ENCODE results near the gene C1QA.

The C1QA gene, protein sequence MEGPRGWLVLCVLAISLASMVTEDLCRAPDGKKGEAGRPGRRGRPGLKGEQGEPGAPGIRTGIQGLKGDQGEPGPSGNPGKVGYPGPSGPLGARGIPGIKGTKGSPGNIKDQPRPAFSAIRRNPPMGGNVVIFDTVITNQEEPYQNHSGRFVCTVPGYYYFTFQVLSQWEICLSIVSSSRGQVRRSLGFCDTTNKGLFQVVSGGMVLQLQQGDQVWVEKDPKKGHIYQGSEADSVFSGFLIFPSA

DNA sequence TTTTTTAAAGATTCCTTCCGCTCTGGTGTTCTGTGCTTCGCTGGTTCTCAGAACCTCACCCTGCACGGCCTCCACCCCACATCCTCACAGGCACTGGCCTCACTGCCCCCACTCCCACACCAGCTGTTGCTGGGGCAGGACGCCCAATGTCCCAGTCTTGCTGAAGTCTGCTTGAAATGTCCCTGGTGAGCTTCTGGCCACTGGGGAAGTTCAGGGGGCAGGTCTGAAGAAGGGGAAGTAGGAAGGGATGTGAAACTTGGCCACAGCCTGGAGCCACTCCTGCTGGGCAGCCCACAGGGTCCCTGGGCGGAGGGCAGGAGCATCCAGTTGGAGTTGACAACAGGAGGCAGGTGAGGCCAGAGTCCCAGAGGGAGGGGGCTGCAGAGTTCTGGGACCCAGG lies at the start of gene C1QA:
Gene C1QA (plus strand): TSS at position 276 of the 400 bp plus-strand sequence. CDS start 989 bp downstream, outside the sequence.
- no peak for DNase-seq (ENCODE audit: low read depth in 2 of 2, low spot score in 1 of 2)

DNA sequence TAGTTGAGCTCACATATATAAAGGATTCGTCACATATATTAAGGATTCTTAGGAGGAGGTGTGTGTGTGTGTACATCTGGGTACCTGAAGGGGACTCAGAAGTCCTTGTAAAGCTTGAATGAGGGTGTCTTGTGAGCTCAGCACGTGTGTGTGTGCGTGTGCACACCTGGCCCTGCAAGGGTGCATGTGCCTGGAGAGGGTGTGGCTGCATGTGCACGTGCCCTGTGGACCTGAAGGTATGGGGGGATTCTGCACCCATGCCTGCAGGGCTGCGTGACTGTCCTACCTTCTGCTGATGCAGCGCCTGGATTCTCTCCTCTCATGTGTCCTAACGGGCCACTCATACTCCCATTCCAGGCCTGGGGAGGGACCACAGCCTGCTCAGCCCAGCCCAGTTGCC lies 49.2 kb upstream of the C1QA start:
- DNase-seq (ENCODE audit: low read depth in 2 of 2, low spot score in 1 of 2) = no peak

DNA sequence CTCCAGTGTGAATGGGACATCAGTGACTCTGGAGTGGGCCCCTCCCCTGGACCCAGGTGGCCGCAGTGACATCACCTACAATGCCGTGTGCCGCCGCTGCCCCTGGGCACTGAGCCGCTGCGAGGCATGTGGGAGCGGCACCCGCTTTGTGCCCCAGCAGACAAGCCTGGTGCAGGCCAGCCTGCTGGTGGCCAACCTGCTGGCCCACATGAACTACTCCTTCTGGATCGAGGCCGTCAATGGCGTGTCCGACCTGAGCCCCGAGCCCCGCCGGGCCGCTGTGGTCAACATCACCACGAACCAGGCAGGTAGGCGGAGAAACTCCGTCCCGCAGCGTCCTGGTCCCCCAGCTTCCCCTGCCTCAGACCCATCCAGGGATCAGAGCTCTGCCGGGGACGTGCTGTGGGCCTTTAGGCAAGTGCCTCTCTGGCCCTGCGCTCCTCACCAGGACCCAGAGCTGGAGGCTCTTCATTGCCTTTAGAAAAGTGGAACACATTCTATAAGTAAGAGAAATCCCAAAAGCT lies 47.5 kb upstream of the C1QA start:
- DNase-seq (ENCODE audit: low read depth in 2 of 2, low spot score in 1 of 2) = no peak

DNA sequence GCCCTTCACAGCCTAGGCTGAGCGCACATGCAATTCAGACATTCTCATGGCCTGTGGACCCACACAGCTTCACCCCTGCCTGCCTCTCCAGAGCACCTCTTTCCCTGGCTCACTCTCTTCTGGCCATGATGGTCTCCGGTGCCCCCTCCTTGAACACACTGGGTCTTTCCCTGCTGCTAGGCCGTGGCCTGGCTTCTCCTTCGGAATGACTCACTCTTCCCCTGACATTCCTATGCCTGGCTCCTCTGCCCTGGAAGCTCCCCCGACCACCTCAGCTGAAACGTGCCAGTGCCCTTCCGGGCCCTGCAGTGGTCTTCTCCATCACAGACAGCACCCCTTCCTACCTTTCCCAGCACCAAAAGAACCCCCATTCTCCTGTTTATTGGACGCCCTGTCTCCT lies 44.9 kb upstream of the C1QA start:
- DNase-seq (ENCODE audit: low read depth in 2 of 2, low spot score in 1 of 2) = no peak

DNA sequence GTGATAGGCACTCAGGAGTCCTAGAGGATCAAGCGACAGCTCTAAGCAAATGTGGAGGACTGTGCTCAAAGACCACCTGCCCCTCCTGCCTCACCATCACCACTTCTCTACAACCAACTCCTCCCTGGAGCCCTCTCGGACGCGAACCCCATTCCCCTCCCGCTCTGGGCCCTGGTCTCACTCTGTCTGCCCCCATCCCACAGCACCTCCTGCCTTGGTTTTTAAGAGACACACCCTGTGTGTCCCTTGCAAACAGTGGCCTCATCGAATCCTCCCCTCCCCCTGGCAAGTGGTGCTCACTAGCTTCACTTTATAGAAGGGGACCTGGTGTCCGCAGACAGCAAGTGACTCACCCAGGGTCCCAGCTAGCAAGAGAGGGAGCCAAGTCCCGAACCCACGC lies 44.4 kb upstream of the C1QA start:
- DNase-seq (ENCODE audit: low read depth in 2 of 2, low spot score in 1 of 2) = no peak

DNA sequence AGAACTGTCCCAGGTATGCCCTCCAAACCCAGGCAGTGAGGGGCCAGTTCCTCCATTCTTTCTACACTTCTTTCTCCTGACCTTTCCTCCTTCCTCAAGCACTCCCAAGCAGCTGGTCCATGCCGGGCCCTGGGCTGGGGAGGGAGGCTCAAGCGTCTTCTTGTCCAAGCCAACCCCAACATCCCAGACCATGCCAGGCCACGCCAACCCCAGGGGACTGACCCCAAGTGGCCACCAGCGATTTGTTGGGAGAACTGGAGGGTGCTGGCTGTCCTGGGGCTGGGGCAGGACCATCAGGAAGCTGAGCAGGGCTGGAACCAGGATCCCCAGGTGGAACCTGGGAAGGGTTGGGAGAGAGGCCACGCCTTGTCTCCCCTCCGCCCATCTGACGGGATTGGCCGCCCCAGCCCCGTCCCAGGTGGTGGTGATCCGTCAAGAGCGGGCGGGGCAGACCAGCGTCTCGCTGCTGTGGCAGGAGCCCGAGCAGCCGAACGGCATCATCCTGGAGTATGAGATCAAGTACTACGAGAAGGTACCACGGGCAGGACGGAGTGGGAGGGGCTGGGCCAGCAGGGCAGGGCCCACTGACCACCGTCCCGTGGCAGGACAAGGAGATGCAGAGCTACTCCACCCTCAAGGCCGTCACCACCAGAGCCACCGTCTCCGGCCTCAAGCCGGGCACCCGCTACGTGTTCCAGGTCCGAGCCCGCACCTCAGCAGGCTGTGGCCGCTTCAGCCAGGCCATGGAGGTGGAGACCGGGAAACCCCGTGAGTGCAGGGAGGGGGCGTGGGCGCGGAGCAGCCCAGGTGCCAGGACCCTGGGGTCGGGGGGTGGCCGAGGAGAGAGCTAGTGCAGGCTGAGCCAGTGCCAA lies 43.3 kb upstream of the C1QA start:
- no peak for DNase-seq (ENCODE audit: low read depth in 2 of 2, low spot score in 1 of 2)

DNA sequence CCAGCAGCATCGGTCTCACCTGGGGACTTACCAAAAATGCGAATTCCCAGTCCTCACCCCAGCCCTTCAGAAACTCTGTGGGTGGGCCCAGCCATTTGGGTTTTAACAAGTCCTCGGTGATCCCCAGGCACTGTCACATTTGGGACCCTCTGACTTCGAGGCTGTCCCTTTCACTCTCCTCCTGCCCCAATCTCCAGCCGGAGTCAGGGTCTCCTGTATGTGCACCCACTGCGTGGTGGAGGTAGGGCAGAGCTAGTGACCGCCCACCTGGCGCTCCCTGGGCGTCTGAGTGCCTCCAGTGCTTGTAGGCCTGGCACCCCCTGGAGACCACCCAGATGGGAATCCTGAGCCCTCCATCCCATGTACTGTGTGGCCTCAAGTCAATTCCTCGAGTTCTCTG lies 42.0 kb upstream of the C1QA start:
- DNase-seq (ENCODE audit: low read depth in 2 of 2, low spot score in 1 of 2) = no peak

DNA sequence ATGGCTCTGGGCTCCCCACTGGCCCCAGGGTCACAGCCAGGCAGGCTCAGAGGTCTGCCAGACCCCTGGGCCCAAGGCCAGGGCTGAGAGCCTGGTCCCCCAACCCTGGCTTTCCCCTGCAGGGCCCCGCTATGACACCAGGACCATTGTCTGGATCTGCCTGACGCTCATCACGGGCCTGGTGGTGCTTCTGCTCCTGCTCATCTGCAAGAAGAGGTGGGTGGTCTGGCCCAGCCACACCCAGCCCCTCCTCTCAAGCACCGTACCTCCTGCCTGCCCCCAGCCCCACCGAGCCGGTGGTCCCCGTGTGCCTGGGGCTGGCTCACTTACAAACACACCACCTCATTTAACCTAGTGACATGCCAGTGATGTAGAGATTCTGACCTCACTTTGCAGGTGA lies 41.3 kb upstream of the C1QA start:
- no peak for DNase-seq (ENCODE audit: low read depth in 2 of 2, low spot score in 1 of 2)

DNA sequence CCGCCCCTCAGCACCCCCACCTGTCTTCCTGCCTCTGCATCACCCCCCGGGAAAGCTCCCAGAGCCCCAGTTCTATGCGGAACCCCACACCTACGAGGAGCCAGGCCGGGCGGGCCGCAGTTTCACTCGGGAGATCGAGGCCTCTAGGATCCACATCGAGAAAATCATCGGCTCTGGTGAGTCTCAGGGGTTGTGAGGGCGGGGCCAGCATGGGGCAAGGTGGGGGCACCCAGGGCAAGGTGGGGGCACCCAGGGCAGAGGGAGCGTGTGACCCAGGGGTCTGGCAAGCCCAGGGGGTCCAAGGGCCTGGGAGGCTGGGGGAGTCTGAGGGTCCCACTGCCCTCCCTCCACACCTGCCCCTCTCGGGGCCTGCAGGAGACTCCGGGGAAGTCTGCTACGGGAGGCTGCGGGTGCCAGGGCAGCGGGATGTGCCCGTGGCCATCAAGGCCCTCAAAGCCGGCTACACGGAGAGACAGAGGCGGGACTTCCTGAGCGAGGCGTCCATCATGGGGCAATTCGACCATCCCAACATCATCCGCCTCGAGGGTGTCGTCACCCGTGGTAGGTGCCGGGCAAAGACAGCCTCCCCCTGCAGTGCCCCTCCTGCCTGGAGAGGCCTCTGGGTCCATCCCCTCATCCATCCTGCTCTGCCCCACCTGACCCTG lies 39.0 kb upstream of the C1QA start:
- DNase-seq (ENCODE audit: low read depth in 2 of 2, low spot score in 1 of 2) = no peak

DNA sequence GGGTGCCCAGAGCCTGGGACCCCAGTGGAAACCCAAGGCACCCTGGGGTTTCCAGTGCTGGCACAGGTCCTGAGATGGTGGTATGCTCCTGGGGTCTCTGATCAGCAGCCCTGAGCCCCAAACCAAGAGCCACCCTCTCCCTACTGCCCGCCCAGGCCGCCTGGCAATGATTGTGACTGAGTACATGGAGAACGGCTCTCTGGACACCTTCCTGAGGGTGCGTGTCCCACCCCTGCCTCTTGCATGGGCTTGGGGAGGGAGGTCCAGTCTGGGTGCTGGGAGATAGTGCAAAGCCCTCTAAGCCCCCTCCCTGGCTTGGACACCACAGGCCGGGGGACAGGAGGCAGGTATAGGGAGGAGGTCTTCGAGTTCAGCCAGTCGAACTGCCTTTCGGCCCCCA lies 38.4 kb upstream of the C1QA start:
- DNase-seq (ENCODE audit: low read depth in 2 of 2, low spot score in 1 of 2) = no peak

DNA sequence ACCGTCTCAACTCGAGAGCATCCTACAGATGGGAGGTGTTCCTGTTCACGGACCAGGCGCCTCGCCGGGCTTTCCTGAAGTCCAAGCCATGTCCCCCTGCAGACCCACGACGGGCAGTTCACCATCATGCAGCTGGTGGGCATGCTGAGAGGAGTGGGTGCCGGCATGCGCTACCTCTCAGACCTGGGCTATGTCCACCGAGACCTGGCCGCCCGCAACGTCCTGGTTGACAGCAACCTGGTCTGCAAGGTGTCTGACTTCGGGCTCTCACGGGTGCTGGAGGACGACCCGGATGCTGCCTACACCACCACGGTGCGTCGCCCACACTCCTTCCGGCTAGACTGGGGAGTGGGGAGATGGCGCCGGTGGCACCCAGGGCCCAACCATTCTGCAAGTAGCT lies 37.7 kb upstream of the C1QA start:
- no peak for DNase-seq (ENCODE audit: low read depth in 2 of 2, low spot score in 1 of 2)

DNA sequence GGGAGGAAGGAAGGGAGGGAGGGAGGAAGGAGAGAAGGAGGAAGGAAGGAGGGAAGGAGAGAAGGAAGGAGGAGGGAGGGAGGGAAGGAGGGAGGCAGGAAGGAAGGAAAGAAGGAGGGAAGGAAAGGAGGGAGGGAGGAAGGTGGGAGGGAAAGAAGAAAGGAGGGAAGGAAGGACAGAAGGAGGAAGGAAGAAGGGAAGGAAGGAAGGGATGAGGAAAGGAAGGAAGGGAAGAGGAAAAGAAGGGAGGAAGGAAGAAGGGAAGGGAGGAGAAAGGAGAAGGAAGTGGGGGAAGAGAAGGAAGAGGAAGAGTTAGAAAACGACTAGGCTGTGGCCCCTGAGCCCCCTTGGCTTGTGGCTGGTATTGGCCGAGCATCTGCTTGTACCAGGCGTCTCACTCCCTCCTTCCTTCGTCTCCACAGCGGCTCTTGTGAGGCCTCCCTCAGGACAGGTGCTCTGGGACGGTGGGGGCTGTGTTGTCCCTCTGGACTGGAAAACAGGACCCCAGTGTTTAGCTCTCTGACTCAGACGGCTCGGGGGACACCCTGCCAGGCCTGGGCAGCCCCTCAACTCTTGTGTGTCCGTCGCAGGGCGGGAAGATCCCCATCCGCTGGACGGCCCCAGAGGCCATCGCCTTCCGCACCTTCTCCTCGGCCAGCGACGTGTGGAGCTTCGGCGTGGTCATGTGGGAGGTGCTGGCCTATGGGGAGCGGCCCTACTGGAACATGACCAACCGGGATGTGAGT lies 36.2 kb upstream of the C1QA start:
- no peak for DNase-seq (ENCODE audit: low read depth in 2 of 2, low spot score in 1 of 2)

DNA sequence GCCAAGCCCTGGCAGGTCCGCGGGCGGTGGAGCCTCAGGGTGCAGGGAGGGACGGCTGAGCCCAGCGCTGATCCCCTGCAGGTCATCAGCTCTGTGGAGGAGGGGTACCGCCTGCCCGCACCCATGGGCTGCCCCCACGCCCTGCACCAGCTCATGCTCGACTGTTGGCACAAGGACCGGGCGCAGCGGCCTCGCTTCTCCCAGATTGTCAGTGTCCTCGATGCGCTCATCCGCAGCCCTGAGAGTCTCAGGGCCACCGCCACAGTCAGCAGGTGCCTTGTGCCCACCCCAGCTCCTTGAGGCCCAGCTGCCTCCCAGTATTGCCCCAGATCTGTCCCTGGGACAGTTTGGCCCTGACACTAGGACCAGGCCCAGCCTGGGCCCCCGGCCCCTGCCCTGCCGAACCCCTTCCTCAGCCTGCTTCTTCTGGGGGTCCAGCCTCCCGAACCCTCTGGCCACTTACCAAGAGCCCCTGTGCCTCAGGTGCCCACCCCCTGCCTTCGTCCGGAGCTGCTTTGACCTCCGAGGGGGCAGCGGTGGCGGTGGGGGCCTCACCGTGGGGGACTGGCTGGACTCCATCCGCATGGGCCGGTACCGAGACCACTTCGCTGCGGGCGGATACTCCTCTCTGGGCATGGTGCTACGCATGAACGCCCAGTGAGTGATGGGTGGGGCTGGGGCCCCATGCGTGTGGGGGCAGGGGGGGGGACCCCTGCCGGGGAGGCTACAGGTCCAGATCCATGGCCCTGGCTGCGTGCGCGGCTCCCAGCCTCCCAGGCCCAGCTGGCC lies 35.4 kb upstream of the C1QA start:
- DNase-seq (ENCODE audit: low read depth in 2 of 2, low spot score in 1 of 2) = no peak

DNA sequence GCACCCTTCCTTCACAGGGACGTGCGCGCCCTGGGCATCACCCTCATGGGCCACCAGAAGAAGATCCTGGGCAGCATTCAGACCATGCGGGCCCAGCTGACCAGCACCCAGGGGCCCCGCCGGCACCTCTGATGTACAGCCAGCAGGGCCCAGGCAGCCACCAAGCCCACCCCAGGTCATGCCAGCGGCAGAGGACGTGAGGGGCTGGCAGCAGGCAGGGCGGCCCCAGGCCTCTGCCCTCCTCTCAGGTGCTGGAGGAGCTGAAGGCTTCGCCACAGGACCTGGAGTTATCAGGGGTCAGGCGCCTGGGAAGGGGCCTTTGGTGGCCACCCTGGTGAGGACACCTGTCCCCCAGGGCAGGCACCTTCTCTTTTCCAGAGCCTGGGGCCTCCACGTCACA lies 34.8 kb upstream of the C1QA start:
- DNase-seq (ENCODE audit: low read depth in 2 of 2, low spot score in 1 of 2) = no peak

DNA sequence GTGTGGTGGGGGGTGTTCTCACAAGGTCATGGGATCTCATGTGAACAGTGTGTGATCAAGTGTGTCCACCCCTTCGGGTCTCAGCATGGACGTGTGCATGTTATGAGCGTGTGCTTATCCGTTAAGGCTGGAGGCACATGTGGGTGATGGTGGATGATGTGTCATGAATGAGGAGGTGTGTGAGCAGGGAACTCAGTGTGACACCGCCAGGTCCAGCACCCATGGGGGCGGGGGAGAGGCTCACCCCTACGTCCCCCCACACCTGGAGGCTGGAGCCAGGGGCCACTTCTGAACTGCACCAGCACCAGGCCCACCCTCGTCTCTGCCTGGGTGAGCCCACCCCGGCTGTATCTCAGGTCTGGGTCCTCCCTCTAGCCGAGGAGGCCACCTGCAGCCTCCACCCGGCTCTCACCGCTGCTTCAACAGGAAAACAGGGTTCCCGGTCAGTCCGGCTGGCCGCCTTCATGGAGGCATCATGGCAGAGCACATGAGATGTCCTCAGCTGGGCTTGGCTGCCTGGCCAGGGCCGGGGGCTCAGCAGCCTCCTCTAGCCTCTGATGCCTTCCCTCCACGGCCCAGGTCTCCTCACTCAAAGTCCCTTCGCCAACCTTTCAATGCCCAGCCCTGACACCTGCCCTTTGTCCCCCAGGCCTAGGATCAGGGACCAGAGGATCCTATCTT lies 34.2 kb upstream of the C1QA start:
- no peak for DNase-seq (ENCODE audit: low read depth in 2 of 2, low spot score in 1 of 2)

DNA sequence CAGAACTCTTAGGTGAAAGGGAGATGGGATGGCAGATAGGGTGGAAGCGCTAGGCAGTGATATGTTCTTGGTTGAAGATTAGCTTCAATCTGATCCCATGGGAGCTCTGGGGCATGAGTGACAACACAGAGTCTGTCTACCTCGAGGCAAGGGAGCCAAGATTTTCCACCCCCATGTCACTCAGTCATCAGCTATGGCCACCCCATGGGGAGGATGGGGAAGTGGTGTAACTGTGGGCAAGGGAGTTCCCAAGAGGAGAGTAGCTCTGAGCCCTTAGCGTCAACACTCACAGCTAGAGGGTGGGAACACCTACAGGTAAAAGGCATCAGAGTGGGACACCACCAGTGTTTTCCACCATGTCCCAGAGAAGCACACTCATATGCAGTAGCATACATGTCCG lies 30.3 kb upstream of the C1QA start:
- no peak for DNase-seq (ENCODE audit: low read depth in 2 of 2, low spot score in 1 of 2)

DNA sequence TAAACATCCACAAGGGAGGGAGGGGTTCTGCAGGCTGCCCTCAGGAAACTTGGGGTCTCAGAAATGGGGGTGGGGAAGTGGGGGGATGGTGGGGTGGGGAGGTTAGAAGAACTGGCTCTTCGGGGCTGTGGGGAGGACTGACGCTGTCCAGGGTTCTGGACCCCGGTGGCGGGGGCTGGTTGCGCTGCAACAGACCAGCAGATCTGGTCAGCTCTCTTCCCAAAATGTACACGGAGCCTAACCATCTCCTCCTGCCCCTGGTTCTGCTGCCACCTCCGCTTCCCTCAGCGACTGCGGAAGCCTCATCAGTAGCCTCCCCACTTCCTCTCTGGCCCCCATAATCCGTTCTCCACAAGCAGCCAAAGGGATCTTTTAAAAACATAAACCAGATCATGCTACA lies 29.3 kb upstream of the C1QA start:
- no peak for DNase-seq (ENCODE audit: low read depth in 2 of 2, low spot score in 1 of 2)

DNA sequence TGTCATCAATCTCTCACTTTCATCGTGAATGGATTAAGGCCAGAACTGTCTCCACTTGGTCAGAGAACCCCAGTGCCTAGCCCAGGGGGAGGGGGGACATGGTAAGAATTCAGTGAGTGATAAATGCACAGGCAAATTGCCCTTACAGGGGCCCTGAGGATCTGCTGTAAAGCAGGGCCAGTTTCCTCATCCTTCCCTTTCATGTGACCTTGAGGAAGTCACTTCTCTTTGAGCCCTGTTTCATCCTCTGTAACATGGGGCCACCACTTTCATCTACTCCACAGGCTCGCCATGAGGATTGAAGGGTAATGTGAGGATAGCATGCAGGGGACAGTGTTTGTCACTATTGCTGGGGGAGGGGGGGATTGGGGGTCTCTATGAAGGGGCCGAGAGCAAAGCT lies 28.1 kb upstream of the C1QA start:
- DNase-seq (ENCODE audit: low read depth in 2 of 2, low spot score in 1 of 2) = no peak

DNA sequence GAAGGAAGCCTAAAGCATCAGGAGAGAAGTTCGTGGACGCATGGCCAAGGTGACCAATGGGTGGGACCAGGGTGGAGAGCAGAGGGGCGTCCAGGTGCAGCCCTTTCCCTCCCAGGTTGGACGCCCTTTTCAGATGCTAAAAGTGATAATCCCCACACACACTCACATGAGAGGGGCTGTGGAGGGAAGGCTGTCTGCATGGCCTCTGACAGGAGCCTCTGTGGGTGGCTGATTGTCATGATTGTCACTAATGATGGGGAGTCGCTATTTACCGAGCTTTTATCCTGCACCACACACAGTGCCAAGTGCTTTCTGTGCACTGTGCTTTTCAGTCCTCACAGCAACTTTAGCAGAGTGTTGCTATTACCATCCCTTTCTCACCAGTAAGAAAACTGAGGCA lies 27.1 kb upstream of the C1QA start:
- DNase-seq (ENCODE audit: low read depth in 2 of 2, low spot score in 1 of 2) = no peak

DNA sequence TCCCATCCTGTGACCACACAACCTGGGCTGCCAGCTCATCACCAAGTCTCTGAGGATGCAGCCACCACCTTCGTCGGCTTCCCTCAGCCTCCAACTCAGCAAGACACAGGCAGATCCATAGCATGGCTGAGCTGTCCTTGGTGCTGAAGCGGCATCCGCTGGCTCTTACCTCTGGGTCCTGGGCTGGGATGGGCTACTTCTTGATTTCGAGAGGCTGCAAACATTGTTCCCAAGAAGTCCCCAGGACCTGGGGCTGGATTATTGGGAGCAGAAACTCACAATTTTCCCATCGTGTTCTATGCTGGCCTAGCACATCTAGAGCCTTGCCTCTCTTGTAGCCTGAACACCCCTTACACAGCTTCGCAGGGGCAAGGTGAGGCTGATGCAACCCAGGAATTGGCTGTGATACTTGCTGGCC lies 24.9 kb upstream of the C1QA start:
- DNase-seq (ENCODE audit: low read depth in 2 of 2, low spot score in 1 of 2) = no peak

All from stimulated activated CD8-positive, alpha-beta memory T cell treated with anti-CD3 and anti-CD28 coated beads, Interleukin-4, amount 100 ng/mL, for 1 hour (primary cell).